ENCODE measurements around the gene SF3A2.

Gene SF3A2

DNA sequence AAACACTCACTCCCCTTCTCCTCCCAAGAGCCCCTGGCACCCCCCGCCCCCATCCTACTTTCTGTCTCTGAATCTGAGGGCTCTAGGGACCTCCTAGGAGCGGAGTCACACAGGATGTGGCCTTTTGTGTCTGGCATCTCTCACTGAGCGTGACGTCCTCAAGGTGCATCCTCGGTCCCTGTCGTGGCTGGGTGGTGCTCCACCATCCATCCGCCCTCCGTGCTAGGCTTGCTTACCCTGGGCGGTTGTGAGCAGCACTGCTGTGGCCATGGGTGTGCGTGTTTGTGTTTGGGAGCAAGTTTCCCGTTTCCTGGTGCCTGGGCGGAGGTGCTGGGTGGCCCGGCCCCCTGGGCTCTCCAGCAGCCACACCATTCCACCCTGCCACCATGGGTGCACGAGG lies 12.7 kb upstream of the SF3A2 start:
- no peak for DNase-seq
- in situ Hi-C loops (cut with MboI; ENCODE audit: low pct_unique_long_range_greater_than_20kb, low sequenced_read_pairs), result no loop called here

DNA sequence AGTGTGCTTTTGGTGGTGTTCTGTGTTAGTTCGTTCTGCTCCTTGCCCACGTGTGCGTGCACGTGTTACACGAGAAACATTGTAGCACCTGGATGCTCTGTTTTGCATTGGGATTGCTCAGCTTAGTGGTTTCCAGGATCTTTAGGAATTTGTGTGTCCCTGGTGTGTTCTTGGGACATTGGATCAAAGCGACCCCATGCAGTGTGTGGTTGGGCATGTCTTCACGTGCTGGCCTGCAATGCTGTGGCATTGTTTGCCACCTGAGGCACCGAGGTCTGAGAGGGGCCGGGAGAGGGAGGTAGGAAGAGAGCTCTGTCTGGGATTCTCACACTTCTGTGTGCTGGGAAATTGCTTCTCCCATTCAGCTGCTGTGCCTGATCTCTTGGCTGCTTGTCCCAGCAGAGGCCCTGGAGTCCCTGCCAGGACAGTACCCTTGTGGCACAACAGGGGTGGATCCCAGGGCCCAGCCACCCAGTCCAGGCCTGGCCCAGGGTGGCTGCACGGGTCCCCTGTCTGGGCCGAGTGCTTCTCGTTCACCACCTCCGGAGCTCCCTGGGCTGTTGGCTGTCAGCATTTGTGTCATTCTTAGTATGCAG lies 11.8 kb upstream of the SF3A2 start:
- in situ Hi-C loops (cut with MboI; ENCODE audit: low pct_unique_long_range_greater_than_20kb, low sequenced_read_pairs), result no loop called here
- no peak for DNase-seq

DNA sequence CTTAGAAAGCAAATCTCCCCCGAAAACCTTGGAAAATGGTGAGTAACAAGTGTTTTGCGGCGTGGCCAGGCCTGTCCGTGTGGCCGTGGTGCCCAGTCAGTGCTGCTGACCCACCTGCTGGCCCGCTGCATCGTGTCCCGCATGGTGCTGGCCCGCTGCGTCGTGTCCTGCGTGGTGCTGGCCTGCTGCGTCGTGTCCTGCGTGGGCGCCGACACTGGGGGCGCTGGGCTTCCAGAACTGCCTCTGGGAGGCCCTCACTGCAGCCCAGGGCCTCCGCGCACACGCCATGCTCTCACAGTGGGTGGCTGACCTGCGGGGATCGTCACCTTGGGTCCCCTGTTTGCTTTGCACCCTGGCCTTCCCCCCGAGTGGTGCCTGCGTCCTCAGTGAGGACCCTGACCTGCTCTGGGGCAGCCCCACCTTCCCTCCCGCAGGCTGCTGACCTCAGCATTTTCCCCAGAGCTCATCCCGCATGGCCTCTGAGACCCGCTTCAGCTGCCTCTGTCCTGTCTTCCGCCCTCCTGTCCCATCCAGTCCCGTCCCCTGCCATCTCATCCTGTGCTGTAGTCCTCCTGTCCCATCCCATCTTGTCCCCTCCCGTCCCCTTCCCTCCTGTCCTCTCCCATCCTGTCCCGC lies 11.1 kb upstream of the SF3A2 start:
- DNase-seq, result no peak
- in situ Hi-C loops (cut with MboI; ENCODE audit: low pct_unique_long_range_greater_than_20kb, low sequenced_read_pairs), result no loop called here

DNA sequence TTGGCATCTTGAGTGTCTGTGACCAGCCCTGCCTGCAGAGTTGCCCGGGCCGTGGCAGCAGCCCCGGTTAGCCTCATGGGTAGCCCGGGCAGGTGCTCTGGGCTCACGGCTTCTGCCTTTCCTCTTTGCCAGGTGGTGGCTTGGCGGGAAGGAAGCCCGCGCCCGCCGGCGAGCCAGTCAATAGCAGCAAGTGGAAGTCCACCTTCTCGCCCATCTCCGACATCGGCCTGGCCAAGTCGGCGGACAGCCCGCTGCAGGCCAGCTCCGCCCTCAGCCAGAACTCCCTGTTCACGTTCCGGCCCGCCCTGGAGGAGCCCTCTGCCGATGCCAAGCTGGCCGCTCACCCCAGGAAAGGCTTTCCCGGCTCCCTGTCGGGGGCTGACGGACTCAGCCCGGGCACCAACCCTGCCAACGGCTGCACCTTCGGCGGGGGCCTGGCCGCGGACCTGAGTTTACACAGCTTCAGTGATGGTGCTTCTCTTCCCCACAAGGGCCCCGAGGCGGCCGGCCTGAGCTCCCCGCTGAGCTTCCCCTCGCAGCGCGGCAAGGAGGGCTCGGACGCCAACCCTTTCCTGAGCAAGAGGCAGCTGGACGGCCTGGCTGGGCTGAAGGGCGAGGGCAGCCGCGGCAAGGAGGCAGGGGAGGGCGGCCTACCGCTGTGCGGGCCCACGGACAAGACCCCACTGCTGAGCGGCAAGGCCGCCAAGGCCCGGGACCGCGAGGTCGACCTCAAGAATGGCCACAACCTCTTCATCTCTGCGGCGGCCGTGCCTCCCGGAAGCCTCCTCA lies 10.4 kb upstream of the SF3A2 start:
- DNase-seq, result no peak
- in situ Hi-C loops (cut with MboI; ENCODE audit: low pct_unique_long_range_greater_than_20kb, low sequenced_read_pairs), result no loop called here

DNA sequence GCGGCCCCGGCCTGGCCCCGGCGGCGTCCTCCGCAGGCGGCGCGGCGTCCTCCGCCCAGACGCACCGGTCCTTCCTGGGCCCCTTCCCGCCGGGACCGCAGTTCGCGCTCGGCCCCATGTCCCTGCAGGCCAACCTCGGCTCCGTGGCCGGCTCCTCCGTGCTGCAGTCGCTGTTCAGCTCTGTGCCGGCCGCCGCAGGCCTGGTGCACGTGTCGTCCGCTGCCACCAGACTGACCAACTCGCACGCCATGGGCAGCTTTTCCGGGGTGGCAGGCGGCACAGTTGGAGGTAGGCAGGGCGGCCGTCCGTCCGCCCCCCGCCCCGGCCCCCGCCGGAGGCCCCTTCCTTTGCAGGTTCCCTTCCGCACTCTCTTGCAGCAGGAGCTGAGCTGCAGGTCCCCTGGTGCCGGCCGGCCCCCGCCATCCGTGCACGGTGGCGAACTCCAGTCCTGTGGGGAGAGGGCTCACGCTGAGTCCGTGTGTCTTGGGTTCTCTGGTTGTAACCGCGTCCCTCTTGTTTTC lies 9.7 kb upstream of the SF3A2 start:
- in situ Hi-C loops (cut with MboI; ENCODE audit: low pct_unique_long_range_greater_than_20kb, low sequenced_read_pairs), result no loop called here
- DNase-seq, result no peak

DNA sequence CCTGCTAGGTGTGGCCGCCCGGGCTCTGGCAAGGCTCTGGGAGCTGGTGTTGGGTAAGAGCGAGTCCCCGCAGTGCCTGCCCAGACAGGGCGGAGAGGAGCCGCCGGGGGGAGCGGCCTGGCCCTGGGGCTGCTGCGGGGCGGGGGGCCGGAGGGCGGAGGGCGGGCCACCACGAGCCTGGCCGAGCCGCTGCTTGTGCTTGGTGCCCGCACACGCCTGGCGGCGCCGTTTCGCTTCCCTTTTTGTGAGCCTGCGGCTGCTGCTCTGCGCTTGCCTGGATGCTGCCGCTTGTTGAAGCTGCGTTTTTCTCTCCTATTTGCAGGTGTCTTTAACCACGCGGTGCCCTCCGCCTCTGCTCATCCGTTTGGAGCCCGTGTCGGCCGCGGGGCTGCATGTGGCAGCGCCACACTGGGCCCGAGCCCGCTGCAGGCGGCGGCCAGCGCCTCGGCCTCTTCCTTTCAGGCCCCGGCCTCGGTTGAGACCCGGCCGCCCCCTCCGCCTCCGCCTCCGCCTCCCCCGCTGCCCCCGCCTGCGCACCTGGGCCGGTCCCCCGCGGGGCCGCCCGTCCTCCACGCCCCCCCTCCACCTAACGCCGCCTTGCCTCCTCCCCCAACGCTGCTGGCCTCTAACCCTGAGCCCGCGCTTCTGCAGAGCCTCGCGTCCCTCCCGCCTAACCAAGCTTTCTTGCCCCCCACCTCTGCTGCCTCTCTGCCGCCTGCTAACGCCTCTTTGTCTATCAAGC lies 9.0 kb upstream of the SF3A2 start:
- in situ Hi-C loops (cut with MboI; ENCODE audit: low pct_unique_long_range_greater_than_20kb, low sequenced_read_pairs), result no loop called here
- DNase-seq, result no peak

DNA sequence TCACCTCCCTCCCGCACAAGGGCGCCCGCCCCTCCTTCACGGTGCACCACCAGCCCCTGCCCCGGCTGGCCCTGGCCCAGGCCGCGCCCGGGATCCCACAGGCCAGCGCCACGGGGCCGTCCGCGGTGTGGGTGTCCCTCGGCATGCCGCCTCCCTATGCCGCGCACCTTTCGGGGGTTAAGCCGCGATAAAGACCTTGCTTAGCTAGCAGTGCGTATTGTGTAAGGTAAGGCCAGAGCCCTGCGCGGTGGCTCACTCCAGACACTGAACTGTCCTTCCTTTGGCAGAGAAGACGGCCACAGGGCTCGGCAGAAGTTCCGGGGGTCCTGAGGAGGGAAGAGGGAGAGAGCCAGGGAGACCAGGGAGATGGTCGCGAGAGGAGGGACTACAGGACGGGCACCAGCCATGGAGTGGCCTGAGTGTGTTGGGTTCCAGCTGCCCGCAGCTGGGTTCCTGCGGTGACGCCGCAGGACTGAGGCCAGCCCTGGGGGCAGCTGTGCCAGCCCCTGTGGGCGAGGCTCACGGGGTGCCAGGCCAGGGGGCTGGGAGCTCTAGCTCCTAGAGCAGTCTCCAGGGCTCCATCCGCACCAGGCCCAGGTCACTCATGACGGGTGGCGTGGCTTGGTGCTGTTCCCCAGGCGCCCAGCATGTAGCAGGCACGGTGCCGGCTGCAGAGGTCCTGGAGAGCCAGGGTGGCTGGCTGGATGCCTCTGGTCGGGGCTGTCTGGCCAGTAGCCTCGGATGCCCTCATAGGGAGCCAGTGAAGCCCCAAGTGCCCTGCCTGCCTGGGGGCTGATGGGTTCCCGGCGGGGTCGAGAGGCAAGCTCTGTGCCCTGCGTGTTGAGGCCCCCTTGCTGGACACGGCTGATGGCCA lies 8.2 kb upstream of the SF3A2 start:
- no peak for DNase-seq
- in situ Hi-C loops (cut with MboI; ENCODE audit: low pct_unique_long_range_greater_than_20kb, low sequenced_read_pairs), result no loop called here

DNA sequence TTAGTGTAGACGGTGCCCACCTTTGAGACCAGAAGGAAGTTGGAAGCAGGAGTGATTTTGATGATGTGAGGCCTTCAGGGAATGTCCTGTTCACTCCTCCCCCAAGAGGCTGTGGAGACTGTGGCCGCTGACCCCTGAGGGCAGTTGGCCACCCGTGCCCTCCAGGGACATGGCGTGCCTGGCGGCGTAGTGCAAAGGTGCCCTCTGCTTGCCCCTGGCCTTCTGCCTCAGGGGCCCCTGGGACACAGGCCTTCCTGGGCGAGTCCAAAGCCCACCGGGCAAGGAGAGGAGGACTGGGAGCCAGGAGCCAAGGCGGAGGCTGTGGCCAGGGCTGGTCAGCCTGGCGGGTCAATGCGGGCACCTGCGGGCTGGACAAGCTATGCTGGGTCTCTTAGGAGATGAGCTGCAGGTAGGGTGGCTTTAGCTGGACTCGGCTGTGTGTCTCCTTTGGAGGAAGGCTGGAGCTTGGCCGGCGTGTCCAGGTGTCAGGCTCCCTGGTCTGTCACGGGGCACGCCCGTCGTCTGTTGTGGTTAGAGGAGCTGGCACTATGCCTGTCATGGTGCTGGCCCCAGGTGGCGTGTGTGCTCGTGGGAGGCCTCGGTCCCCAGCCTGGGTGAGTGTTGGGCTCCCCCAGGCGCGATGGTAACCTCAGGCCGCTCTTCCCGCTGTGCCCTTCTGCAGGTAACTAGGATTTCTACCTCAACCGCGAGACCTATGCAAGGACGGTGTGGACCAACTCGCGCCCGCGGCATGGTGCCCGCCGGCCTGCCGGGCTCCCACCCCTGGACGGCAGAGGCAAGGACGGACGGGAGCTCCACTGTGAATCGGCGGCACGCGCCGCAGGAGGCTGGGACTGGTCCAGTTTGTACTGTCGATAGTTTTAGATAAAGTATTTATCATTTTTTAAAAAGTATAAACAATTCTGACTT lies 7.3 kb upstream of the SF3A2 start:
- DNase-seq, result no peak
- in situ Hi-C loops (cut with MboI; ENCODE audit: low pct_unique_long_range_greater_than_20kb, low sequenced_read_pairs), result no loop called here

DNA sequence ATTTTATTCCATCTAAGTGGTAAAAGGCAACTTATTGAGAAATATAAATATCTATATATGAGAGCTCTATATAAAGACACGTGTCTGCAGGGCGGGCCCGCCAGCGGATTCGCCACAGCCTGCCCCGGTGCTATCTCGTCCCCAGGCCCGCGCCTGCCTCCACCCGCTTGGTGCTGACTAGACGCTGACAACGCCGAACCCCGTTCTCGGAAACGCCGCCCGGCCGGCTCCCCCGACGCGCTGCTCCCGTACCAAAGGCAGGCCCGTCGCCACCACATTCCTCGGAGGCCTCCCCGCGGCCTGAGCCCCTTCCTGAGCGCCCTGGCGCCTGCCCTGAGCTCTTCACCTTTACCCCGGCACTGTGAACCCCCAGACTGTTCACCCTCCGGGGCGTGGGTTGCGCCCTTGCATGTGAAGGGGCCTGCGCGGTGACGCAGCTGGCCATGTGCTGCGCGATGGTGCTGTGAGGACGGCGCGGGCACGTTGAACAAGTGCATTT lies 6.5 kb upstream of the SF3A2 start:
- DNase-seq, result no peak
- in situ Hi-C loops (cut with MboI; ENCODE audit: low pct_unique_long_range_greater_than_20kb, low sequenced_read_pairs), result no loop called here

DNA sequence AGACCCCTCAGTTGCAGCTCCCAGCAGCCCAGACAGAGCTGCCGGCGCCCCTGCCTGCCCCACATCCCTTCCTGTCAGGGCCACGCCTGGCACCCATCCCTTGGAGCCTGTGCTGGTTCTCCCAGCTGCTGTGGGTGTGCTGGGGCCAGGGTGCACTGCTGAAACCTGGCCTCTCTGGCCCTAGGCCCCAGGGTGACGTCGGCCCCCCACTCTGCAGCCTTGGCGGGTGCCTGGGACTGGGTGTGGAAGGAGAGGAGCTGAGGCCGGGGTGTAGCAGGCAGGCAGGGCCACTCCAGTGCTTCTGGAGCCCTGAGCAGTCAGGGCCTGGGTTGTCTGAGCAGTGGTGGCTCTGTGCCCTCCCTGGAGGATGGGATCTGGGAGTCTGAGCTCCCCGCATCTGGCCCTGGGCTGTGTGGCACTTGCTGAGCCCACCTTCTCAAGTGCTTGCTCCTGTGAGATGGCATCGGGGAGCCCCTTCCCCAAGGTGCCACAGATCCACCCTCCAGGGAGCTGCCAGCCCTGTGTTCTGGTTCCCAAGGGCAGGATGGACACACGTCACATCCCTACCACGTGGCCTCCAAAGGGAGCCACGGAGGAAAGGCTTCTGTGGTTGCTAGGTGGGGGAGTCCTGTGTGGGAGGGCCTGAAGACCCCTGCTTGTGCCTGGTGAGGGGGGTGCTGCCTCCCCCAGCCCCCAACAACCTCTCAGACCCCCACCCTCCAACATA lies 5.7 kb upstream of the SF3A2 start:
- in situ Hi-C loops (cut with MboI; ENCODE audit: low pct_unique_long_range_greater_than_20kb, low sequenced_read_pairs), result no loop called here
- DNase-seq, result no peak

DNA sequence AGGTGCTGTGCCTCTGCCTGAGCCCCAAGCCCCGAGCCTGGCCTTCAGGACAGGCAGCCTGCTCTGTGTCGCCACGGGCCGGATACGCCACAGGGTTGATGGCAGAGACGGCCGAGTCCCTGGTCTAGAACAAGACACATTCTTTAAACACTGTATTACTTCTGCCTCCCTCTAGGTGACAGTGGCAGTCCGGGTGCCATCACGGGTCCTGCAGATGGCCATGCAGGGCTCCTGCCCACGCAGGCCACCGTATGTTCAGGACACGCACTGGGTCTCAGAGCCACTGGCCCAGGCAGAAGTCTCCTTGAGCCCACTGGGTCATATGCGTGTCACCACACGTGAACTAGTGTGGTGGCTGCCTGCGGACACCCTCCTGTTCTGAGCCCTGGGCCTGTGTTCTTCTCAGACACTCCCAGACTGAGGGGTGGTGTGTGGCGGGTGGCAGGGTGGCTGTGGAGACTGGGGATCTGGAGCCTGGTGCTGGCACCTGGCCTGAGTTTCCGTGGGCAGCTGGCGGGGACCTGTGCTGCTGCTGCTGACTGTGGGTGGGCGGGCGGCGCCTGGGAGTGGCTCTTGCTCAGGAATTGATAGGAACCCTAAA lies 4.9 kb upstream of the SF3A2 start:
- in situ Hi-C loops (cut with MboI; ENCODE audit: low pct_unique_long_range_greater_than_20kb, low sequenced_read_pairs), result no loop called here
- no peak for DNase-seq

DNA sequence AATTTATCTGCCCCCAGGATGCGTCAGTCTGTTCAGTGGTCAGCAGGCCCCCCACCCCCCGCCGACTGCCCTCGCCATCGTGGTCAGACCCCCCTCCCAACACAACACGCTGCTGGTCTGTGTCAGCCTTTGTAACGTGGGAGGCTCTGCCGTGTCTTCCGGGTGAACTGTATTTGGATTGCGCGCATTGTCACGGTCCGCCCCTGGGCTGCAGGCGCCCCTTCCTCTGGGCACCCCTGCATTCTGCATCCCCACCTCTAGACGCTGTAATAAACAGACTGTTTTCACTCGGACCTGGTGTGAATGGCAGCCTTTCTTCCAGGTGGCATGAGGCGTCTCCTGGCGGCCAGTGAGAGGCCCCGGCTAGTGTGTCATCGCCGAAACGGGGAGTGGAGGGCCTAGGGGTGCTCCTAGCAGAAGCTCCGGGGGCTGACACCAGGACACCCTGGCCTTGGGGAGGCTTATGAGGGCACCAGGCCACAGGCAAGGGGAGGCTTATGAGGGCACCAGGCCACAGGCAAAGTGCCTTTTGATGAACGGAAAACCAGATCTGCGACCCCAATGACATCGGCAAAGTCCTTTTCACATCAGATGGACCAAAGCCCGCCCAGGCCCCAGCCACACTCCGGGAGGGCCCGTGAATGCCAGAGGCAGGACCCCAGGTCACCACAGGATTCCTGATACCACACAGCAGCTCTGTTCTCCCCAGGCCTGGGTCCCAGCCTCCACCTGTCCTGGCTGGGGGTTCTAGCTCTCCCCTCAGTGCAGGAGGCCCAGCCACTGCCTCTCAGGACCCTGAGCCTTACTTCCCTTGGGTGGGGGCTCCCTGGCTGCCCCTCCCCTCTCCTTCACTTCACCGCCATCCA lies 4.1 kb upstream of the SF3A2 start:
- DNase-seq, result no peak
- in situ Hi-C loops (cut with MboI; ENCODE audit: low pct_unique_long_range_greater_than_20kb, low sequenced_read_pairs), result no loop called here

DNA sequence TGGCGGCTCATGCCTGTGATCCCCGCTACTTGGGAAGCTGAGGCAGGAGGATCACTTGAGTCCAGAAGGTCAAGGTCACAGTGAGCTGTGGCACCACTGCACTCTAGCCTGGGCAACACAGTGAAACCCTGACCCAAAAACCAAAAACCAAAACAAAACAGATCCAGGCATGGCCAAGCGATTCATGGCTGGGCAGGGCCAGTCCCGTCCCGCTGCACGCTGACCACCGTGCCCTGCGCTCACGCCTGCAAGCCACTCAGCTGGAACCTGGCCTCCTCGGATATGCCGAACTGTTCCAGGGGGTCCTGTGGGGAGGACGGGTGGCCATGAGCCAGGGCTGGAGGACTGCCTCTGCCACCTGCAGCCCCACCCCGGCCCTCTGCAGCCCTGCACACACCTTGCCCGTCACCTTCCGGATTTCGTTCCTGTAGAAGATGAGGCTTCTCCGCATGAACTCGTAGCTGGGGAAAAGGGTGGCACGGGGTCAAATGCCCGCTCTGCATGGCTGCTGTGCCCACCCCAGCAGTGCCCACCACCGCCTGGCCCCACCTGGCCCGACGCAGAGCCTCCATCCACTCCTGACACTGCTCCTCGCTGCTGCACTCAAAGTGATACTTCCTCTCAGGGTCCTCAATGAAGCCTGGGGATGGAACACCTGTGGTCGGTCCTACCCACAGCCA lies 2.9 kb upstream of the SF3A2 start:
- in situ Hi-C loops (cut with MboI; ENCODE audit: low pct_unique_long_range_greater_than_20kb, low sequenced_read_pairs), result no loop called here
- no peak for DNase-seq

DNA sequence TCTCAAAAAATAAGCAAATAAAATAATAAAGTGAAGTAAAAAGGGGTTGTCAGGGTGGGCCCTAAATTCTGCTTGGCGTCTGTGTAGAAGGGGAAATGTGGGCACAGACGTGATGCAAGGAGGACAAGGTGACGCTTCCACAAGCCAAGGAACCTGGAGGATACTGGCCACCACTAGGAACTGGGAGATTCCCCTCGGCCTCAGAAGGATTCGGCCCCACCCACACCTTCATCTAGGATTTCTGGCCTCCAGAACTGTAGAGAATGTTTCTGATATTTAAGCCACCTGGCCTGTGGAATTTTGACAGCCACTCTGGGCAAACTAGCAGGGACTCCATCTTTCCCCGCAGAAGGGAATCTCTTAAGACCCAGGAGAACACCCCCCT lies 1.6 kb upstream of the SF3A2 start:
- in situ Hi-C loops (cut with MboI; ENCODE audit: low pct_unique_long_range_greater_than_20kb, low sequenced_read_pairs), result no loop called here
- DNase-seq, result no peak

DNA sequence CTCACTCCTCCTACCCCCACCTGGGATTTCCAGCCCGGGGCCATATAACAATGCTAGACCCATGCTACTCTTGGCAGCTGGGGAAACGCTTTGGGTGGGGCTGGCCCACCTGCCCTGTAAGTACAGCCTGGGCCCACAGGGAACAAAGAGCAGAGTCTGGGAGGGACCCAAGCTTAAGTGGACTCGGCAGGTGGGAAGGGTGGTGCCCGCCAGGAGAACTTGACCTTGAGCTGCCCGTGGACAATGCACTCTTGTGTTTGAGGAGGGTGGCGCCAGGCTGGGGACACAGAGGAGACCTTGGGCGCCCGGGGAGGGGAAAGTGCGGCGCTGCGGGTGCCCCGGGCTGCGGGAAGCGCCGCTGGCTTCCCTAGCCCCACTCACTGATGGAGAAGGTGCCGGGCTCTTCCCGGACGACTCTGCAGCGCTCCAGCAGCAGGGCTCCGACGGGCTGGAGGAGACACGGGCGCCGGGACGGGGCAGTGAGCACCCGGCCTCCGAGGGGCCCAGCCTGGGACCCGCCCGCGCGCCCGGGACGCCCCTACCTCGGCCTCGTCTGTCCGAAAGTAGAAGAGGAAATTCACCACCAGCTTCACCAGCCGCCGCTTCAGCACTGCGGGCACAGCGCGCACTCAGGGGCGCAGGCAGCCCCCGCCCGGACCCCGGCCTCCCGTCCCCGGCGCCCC lies 1.1 kb upstream of the SF3A2 start:
- in situ Hi-C loops (cut with MboI; ENCODE audit: low pct_unique_long_range_greater_than_20kb, low sequenced_read_pairs), result no loop called here
- DNase-seq, result no peak

Data from KBM-7 (cell line).